ENCODE measurements around the gene CCNL1. TPM values are rescaled to one million over a fixed set of nuclear protein-coding genes. Genes with fewer than 3 reads are reported as not detected.

CCNL1 gene
- total and polyA plus RNA-seq, 5 donors from 2014 or later = 48.7 to 1,080 (median 66.0) TPM

DNA sequence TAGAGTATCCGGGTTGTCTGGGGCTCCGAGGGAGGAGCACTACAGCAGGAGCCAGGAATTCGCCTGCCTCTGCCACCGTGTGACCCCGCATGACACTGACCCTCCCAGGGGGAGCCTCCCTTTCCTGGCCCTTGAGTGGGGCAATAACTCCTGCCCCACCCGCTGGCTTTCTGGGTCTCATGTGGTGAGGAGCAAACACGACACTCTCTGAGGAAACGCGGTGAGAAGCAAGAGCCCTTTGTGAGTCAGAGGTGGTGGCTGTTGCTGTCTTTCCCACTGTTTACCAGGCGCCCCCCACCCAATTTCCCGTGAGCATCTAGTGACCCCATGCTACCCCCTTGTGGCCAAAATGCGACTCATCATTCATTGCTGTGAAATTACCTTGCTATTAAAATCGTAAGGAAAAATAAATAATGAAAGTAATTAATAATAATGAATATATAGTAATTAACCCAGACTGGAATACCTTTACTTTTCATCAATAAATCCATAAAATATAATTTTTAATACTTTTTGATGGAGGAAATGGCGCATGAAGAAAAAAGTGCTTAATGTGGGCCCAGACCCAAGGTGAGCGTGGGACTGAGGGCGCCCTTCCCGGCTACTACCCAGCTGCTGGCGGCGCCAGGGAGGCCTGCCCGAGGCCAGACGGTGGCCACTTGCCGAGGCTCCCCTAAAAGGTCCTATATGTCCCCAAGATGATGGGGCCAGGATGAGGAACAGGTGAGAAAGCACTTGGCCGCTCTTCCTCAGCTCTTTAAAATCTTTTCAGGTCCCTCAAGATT, 29.3 kb downstream of the CCNL1 start:
- Histone ChIP-seq H3K4me3 (ENCODE audit: low read depth, low read length) (peak overlapping the region; percentile 54), H3K4me1 (ENCODE audit: control insufficient read depth, insufficient read depth, low read length, poor library complexity, severe bottlenecking) (peaks cover 68% of the 10 kb centered on the region), H3K36me3 (ENCODE audit: control insufficient read depth, insufficient read depth, low read length) (no peaks in the 10 kb centered on the region), H3K9me3 (ENCODE audit: control insufficient read depth in 2 of 2, low read length in 2 of 2) (no peaks in the 10 kb centered on the region), H3K27ac (ENCODE audit: insufficient read depth, low read length, poor library complexity, severe bottlenecking) (peak overlapping the region; percentile 83), H3K27me3 (ENCODE audit: control insufficient read depth, insufficient read depth, low read length) (no peaks in the 10 kb centered on the region)
- Mint-ChIP-seq H3K27ac (peak overlapping the region; percentile 90 to 97 (median 96)), H3K4me3 (peak overlapping the region; percentile 48 to 90 (median 72)), H3K36me3 (no peaks in the 10 kb centered on the region), H3K4me1 (peaks cover 26 to 71% (median 50%) of the 10 kb centered on the region in 4 donors), H3K27me3 (no peaks in the 10 kb centered on the region), H3K9me3 (peaks cover 0 to 1% (median 0%) of the 10 kb centered on the region in 7 donors)
- ATAC-seq (ENCODE audit: low read depth in 2 of 2) (peak; percentile 47 to 56), DNase-seq (peak; percentile 60 to 86 (median 63))

DNA sequence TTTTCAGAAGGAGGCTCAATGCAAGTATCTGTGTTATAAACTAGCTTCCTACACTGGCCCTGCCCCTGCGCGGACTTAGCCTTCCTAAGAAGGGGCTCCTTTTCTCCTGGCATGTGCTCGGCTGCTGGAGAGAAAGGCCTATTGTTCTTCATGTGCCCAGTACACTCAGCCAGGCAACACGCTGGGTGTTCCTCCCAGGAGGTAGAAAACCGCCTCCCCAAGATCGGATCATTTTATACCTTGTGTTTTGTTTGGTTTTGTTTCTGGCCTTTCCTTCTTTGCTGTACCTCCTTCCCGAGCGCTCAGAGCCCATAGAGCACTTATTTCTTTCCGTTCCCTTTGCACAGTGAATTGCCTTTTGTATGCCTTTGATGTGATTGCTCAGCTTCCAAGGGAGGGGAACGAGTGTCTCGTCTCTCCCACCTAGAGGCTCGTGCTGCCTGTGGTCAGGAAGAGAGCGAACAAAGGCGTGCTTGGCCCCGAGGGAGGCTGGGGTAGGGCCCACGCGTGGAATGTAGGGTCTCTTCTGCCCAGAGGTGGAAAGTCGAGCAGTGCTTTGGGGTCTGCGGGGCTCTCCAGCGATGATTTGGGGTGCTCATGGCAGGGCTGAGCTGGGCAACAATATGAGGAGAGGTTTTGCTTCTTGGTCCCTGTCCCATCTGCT, 30.0 kb downstream of the CCNL1 start:
- H3K4me3 Mint-ChIP-seq = peak overlapping the region; percentile 48 to 90 (median 72)
- Histone ChIP-seq H3K4me3 (ENCODE audit: low read depth, low read length) (peak overlapping the region; percentile 40), H3K36me3 (ENCODE audit: control insufficient read depth, insufficient read depth, low read length) (no peaks in the 10 kb centered on the region)

GRCh38 chr3:157128771-157129681, 30.9 kb downstream of the CCNL1 start:
- peak; percentile 14 to 23 for ATAC-seq (ENCODE audit: low read depth in 2 of 2)
- H3K27ac ChIP-seq (ENCODE audit: insufficient read depth, low read length, poor library complexity, severe bottlenecking) = peak overlapping the region; percentile 83
- H3K4me3 ChIP-seq (ENCODE audit: low read depth, low read length) = peak overlapping the region; percentile 40
- DNase-seq = peak in 1 of 3 donors; percentile 89
- peaks cover 51% of the 10 kb centered on the region for H3K4me1 ChIP-seq (ENCODE audit: control insufficient read depth, insufficient read depth, low read length, poor library complexity, severe bottlenecking)
- peak overlapping the region; percentile 48 to 90 (median 72) for H3K4me3 Mint-ChIP-seq
- H3K4me1 Mint-ChIP-seq = peaks cover 19 to 58% (median 42%) of the 10 kb centered on the region in 4 donors
- H3K36me3 ChIP-seq (ENCODE audit: control insufficient read depth, insufficient read depth, low read length) = no peaks in the 10 kb centered on the region
- H3K36me3 Mint-ChIP-seq = no peaks in the 10 kb centered on the region
- no peaks in the 10 kb centered on the region for H3K27me3 ChIP-seq (ENCODE audit: control insufficient read depth, insufficient read depth, low read length)
- no peaks in the 10 kb centered on the region for H3K9me3 ChIP-seq (ENCODE audit: control insufficient read depth in 2 of 2, low read length in 2 of 2)
- H3K27ac Mint-ChIP-seq = peak overlapping the region; percentile 90 to 99 (median 97)
- H3K27me3 Mint-ChIP-seq = no peaks in the 10 kb centered on the region
- H3K9me3 Mint-ChIP-seq = peaks cover 0 to 1% (median 0%) of the 10 kb centered on the region in 7 donors

More for the DNA sequence above, 30.0 kb downstream of the CCNL1 start:
- DNase-seq (peak in 1 of 3 donors; percentile 43), ATAC-seq (ENCODE audit: low read depth in 2 of 2) (peak in 1 of 2 donors; percentile 5)
- Mint-ChIP-seq H3K36me3 (no peaks in the 10 kb centered on the region), H3K27me3 (no peaks in the 10 kb centered on the region), H3K4me1 (peaks cover 22 to 66% (median 48%) of the 10 kb centered on the region in 4 donors), H3K9me3 (peaks cover 0 to 1% (median 0%) of the 10 kb centered on the region in 7 donors), H3K27ac (peak overlapping the region; percentile 90 to 97 (median 96))
- peak overlapping the region; percentile 83 for H3K27ac ChIP-seq (ENCODE audit: insufficient read depth, low read length, poor library complexity, severe bottlenecking)
- H3K27me3 ChIP-seq (ENCODE audit: control insufficient read depth, insufficient read depth, low read length) = no peaks in the 10 kb centered on the region
- peaks cover 60% of the 10 kb centered on the region for H3K4me1 ChIP-seq (ENCODE audit: control insufficient read depth, insufficient read depth, low read length, poor library complexity, severe bottlenecking)
- no peaks in the 10 kb centered on the region for H3K9me3 ChIP-seq (ENCODE audit: control insufficient read depth in 2 of 2, low read length in 2 of 2)

DNA sequence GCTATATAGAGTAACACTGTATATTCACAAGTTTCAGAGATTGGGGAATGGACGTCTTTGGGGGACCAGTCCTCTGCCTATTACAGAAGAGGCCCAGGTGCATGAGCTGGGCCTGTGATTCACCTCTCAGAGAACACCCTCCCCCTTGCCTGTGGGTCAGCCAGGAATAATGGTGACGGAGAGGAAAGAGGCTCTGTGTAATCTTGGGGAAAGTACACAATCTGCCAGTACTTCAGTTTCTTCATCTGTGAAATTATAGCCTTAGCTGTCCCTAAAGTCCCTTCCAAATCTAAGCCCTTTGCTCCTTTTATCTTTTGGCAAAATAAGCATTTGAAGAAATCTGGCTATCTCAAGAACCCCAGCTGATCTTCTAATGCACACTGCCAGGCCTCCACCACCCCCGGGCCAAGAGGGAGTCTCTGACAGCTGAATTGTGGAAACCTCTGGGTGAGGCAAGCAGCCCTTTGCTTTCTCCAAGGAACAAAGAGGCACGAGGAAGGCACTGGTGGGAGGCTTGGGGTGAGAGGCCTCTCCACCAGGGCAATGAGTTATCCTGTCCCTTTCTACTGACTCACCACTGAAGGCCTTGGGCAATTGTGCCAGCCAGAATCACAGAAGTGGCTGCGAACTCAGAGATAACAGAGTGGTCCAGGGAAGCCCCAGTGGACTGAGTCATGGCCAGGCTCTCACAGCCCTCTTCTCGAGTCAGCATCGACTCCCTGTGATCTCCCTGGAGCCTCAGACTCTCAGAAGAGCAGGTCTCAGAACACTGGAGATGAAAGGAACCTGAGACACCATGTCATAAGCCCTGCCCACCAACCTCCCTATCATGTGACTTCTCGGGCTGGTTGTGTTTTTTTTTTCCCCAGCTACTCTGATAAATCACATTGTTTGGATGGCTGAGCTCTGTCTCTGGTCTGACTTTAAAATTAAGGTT, 31.8 kb downstream of the CCNL1 start:
- no peaks in the 10 kb centered on the region for H3K36me3 Mint-ChIP-seq
- peaks cover 49% of the 10 kb centered on the region for H3K4me1 ChIP-seq (ENCODE audit: control insufficient read depth, insufficient read depth, low read length, poor library complexity, severe bottlenecking)
- H3K4me3 ChIP-seq (ENCODE audit: low read depth, low read length) = peak overlapping the region; percentile 12
- H3K9me3 Mint-ChIP-seq = peaks cover 0 to 1% (median 0%) of the 10 kb centered on the region in 7 donors
- H3K27me3 ChIP-seq (ENCODE audit: control insufficient read depth, insufficient read depth, low read length) = no peaks in the 10 kb centered on the region
- H3K27ac ChIP-seq (ENCODE audit: insufficient read depth, low read length, poor library complexity, severe bottlenecking) = peak overlapping the region; percentile 83
- ATAC-seq (ENCODE audit: low read depth in 2 of 2) (peak; percentile 71 to 72), DNase-seq (peak; percentile 54 to 88 (median 62))
- H3K27ac Mint-ChIP-seq = peak overlapping the region; percentile 90 to 99 (median 97)
- no peaks in the 10 kb centered on the region for H3K27me3 Mint-ChIP-seq
- H3K36me3 ChIP-seq (ENCODE audit: control insufficient read depth, insufficient read depth, low read length) = no peaks in the 10 kb centered on the region
- peaks cover 19 to 56% (median 39%) of the 10 kb centered on the region in 4 donors for H3K4me1 Mint-ChIP-seq
- no peaks in the 10 kb centered on the region for H3K9me3 ChIP-seq (ENCODE audit: control insufficient read depth in 2 of 2, low read length in 2 of 2)
- H3K4me3 Mint-ChIP-seq = peak overlapping the region; percentile 48 to 74 (median 66)

DNA sequence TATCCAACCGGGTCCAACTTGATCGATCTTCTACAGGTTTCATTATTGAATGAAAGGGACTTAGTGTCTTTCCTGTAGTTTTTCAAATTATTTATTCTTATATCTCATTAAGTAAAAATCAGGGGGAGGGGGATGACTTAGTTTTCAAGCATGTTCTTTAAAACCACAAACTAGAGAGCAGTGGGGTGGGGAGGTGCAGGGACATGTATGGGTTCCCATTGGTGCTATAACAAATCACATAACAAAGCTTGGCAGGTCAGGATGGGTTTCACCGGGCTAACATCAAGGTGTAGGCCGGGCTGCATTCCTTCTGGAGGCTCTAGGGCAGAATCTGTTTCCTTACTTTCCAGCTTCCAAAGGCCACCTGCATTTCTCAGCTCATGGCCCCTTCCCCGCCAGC, 32.7 kb downstream of the CCNL1 start:
- Mint-ChIP-seq H3K27ac (peak overlapping the region; percentile 72 to 97 (median 90)), H3K27me3 (no peaks in the 10 kb centered on the region), H3K4me1 (peaks cover 19 to 48% (median 34%) of the 10 kb centered on the region in 4 donors), H3K4me3 (no peak overlapping the region), H3K9me3 (peaks cover 0 to 1% (median 0%) of the 10 kb centered on the region in 7 donors), H3K36me3 (no peaks in the 10 kb centered on the region)
- Histone ChIP-seq H3K27me3 (ENCODE audit: control insufficient read depth, insufficient read depth, low read length) (no peaks in the 10 kb centered on the region), H3K4me3 (ENCODE audit: low read depth, low read length) (no peak overlapping the region), H3K27ac (ENCODE audit: insufficient read depth, low read length, poor library complexity, severe bottlenecking) (no peak overlapping the region), H3K4me1 (ENCODE audit: control insufficient read depth, insufficient read depth, low read length, poor library complexity, severe bottlenecking) (peaks cover 46% of the 10 kb centered on the region), H3K36me3 (ENCODE audit: control insufficient read depth, insufficient read depth, low read length) (no peaks in the 10 kb centered on the region), H3K9me3 (ENCODE audit: control insufficient read depth in 2 of 2, low read length in 2 of 2) (no peaks in the 10 kb centered on the region)
- no peak for DNase-seq
- no peak for ATAC-seq (ENCODE audit: low read depth in 2 of 2)

DNA sequence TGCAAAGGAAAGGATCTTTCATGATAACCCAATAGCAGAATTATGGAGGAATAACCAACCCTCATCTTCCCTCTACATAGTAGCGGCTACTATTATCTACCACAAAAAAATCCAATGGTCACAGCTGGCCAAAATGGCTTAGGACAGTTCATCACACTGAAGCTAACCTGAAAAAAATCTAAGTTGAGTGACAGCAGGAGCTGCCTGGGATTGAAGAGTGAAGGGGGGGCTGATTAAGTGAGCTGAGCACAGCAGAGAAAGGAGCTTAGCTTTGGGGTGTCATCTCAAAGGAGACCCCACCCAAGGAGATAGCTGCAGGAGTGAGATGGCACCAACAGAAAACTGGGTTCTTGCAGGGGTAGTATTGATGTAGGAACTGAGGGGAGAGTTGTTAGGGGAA, 33.6 kb downstream of the CCNL1 start:
- H3K27ac ChIP-seq (ENCODE audit: insufficient read depth, low read length, poor library complexity, severe bottlenecking) = no peak overlapping the region
- H3K27me3 Mint-ChIP-seq = no peaks in the 10 kb centered on the region
- ATAC-seq (ENCODE audit: low read depth in 2 of 2) (no peak), DNase-seq (no peak)
- H3K9me3 ChIP-seq (ENCODE audit: control insufficient read depth in 2 of 2, low read length in 2 of 2) = no peaks in the 10 kb centered on the region
- peaks cover 37% of the 10 kb centered on the region for H3K4me1 ChIP-seq (ENCODE audit: control insufficient read depth, insufficient read depth, low read length, poor library complexity, severe bottlenecking)
- H3K4me3 Mint-ChIP-seq = peak overlapping the region in 1 of 4 donors; percentile 10
- no peak overlapping the region for H3K4me3 ChIP-seq (ENCODE audit: low read depth, low read length)
- no peaks in the 10 kb centered on the region for H3K27me3 ChIP-seq (ENCODE audit: control insufficient read depth, insufficient read depth, low read length)
- H3K36me3 ChIP-seq (ENCODE audit: control insufficient read depth, insufficient read depth, low read length) = no peaks in the 10 kb centered on the region
- peak overlapping the region in 2 of 3 donors; percentile 22 to 90 for H3K27ac Mint-ChIP-seq
- H3K4me1 Mint-ChIP-seq = peaks cover 19 to 39% (median 33%) of the 10 kb centered on the region in 4 donors
- H3K36me3 Mint-ChIP-seq = no peaks in the 10 kb centered on the region
- peaks cover 0 to 1% (median 0%) of the 10 kb centered on the region in 7 donors for H3K9me3 Mint-ChIP-seq
